ENCODE measurements around the gene TRMT112. TPM values are rescaled to one million over a fixed set of nuclear protein-coding genes. Genes with fewer than 3 reads are reported as not detected.
"Not testable (repeated sequence)": the region's sequence is repeated elsewhere in the genome, so short reads cannot be mapped to it uniquely, and the experiment has no call there.

The TRMT112 gene
- total RNA-seq, 1 donor from 2014 or later = 149 TPM

GRCh38 chr11:64316672-64317324 is 561 bp downstream of the TRMT112 start:
- H3K4me1 Mint-ChIP-seq (ENCODE audit: low read depth) = peaks cover 11% of the 10 kb centered on the region
- no peaks in the 10 kb centered on the region for H3K27me3 Mint-ChIP-seq
- H3K4me3 Mint-ChIP-seq (ENCODE audit: low read depth) = peak overlapping the region; percentile 92
- H3K27ac Mint-ChIP-seq = peak overlapping the region; percentile 100
- H3K36me3 Mint-ChIP-seq (ENCODE audit: insufficient read depth) = peaks cover 10% of the 10 kb centered on the region
- H3K9me3 Mint-ChIP-seq (ENCODE audit: low read depth) = no peaks in the 10 kb centered on the region
- no peak for DNase-seq (ENCODE audit: low spot score, unreplicated experiment)
- no peak for TF ChIP-seq CTCF (IDR thresholded peaks at IDR 0.05; ENCODE audit: unreplicated experiment)

DNA sequence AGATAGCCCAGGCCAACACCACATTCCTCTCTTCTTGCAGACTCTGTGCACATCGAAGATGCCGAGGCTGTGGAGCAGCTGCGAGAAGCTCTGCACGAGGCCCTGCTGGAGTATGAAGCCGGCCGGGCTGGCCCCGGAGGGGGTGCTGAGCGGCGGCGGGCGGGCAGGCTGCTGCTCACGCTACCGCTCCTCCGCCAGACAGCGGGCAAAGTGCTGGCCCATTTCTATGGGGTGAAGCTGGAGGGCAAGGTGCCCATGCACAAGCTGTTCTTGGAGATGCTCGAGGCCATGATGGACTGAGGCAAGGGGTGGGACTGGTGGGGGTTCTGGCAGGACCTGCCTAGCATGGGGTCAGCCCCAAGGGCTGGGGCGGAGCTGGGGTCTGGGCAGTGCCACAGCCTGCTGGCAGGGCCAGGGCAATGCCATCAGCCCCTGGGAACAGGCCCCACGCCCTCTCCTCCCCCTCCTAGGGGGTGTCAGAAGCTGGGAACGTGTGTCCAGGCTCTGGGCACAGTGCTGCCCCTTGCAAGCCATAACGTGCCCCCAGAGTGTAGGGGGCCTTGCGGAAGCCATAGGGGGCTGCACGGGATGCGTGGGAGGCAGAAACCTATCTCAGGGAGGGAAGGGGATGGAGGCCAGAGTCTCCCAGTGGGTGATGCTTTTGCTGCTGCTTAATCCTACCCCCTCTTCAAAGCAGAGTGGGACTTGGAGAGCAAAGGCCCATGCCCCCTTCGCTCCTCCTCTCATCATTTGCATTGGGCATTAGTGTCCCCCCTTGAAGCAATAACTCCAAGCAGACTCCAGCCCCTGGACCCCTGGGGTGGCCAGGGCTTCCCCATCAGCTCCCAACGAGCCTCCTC is 1.5 kb downstream of the TRMT112 start:
- H3K27me3 Mint-ChIP-seq; H3K9me3 Mint-ChIP-seq (ENCODE audit: low read depth); DNase-seq (ENCODE audit: low spot score, unreplicated experiment); H3K27ac Mint-ChIP-seq; H3K36me3 Mint-ChIP-seq (ENCODE audit: insufficient read depth): not testable (repeated sequence)
- H3K4me1 Mint-ChIP-seq (ENCODE audit: low read depth) = peaks cover 11% of the 10 kb centered on the region
- H3K4me3 Mint-ChIP-seq (ENCODE audit: low read depth) = peak overlapping the region; percentile 92

DNA sequence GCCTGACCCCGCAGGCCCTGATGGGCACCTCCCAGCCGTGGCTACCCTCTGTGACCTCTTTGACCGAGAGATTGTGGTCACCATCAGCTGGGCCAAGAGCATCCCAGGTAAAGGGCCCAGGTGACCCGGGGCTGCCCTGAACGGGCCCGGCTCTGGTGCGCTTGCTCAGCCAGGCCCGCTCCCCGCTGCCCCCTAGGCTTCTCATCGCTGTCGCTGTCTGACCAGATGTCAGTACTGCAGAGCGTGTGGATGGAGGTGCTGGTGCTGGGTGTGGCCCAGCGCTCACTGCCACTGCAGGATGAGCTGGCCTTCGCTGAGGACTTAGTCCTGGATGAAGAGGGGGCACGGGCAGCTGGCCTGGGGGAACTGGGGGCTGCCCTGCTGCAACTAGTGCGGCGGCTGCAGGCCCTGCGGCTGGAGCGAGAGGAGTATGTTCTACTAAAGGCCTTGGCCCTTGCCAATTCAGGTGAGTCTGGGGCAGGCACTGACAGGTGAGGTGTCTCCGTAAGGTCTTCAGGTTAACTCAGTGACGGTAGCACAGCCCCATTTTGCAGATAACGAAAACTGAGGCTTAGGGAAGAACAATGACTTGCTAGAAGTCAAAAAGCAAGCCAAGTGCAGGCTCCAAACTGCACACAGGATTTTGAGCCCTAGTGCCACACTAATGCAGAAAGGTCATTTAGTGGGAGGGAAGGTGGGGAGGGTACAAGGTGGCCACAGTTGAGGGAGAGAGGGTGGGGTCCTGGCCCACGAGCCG is 2.4 kb downstream of the TRMT112 start:
- TF ChIP-seq CTCF (IDR thresholded peaks at IDR 0.05; ENCODE audit: unreplicated experiment) = no peak
- no peaks in the 10 kb centered on the region for H3K27me3 Mint-ChIP-seq
- no peak for DNase-seq (ENCODE audit: low spot score, unreplicated experiment)
- peaks cover 11% of the 10 kb centered on the region for H3K4me1 Mint-ChIP-seq (ENCODE audit: low read depth)
- no peak overlapping the region for H3K27ac Mint-ChIP-seq
- peak overlapping the region; percentile 41 for H3K4me3 Mint-ChIP-seq (ENCODE audit: low read depth)
- peaks cover 5% of the 10 kb centered on the region for H3K36me3 Mint-ChIP-seq (ENCODE audit: insufficient read depth)
- H3K9me3 Mint-ChIP-seq (ENCODE audit: low read depth) = no peaks in the 10 kb centered on the region

- no peaks in the 10 kb centered on the region for H3K9me3 Mint-ChIP-seq (ENCODE audit: low read depth)
- no peak overlapping the region for H3K4me3 Mint-ChIP-seq (ENCODE audit: low read depth)
- no peak overlapping the region for H3K27ac Mint-ChIP-seq
- peaks cover 11% of the 10 kb centered on the region for H3K4me1 Mint-ChIP-seq (ENCODE audit: low read depth)
- H3K27me3 Mint-ChIP-seq = no peaks in the 10 kb centered on the region
- peaks cover 5% of the 10 kb centered on the region for H3K36me3 Mint-ChIP-seq (ENCODE audit: insufficient read depth)
- no peak for TF ChIP-seq CTCF (IDR thresholded peaks at IDR 0.05; ENCODE audit: unreplicated experiment)
- no peak for DNase-seq (ENCODE audit: low spot score, unreplicated experiment)
Observed at GRCh38 chr11:64314146-64314804, 3.1 kb downstream of the TRMT112 start.

- no peak overlapping the region for H3K4me3 Mint-ChIP-seq (ENCODE audit: low read depth)
- peak overlapping the region; percentile 11 for H3K27ac Mint-ChIP-seq
- H3K27me3 Mint-ChIP-seq = no peaks in the 10 kb centered on the region
- H3K4me1 Mint-ChIP-seq (ENCODE audit: low read depth) = peaks cover 6% of the 10 kb centered on the region
- no peak for TF ChIP-seq CTCF (IDR thresholded peaks at IDR 0.05; ENCODE audit: unreplicated experiment)
- no peaks in the 10 kb centered on the region for H3K9me3 Mint-ChIP-seq (ENCODE audit: low read depth)
- no peak for DNase-seq (ENCODE audit: low spot score, unreplicated experiment)
- peaks cover 5% of the 10 kb centered on the region for H3K36me3 Mint-ChIP-seq (ENCODE audit: insufficient read depth)
Observed at GRCh38 chr11:64313491-64314145, 3.7 kb downstream of the TRMT112 start.

Data from progenitor cell of endocrine pancreas (in vitro differentiated cells).